ENCODE results near the gene EYS. TPM values are rescaled to one million over a fixed set of nuclear protein-coding genes. Genes with fewer than 3 reads are reported as not detected.

EYS gene
- total and polyA plus RNA-seq, 2 donors from 2014 or later, result not detected

- no peak for DNase-seq
Measured at GRCh38 chr6:64776359-64776758, 930.7 kb downstream of the EYS start.

GRCh38 chr6:64774881-64775280, 932.1 kb downstream of the EYS start:
- Histone ChIP-seq H3K4me3 (ENCODE audit: low read length in 3 of 3) (no peak overlapping the region), H3K27me3 (ENCODE audit: control insufficient read depth, insufficient read depth, low read length) (no peaks in the 10 kb centered on the region), H3K9me3 (ENCODE audit: control insufficient read depth in 2 of 3, insufficient read depth in 1 of 3, low read length in 3 of 3) (no peaks in the 10 kb centered on the region), H3K4me1 (ENCODE audit: control insufficient read depth in 2 of 3, insufficient read depth in 2 of 3, low read depth in 1 of 3, low read length in 3 of 3) (no peaks in the 10 kb centered on the region), H3K27ac (ENCODE audit: low read depth in 2 of 2, low read length in 2 of 2) (no peak overlapping the region), H3K36me3 (ENCODE audit: control insufficient read depth in 2 of 3, insufficient read depth in 3 of 3, low read length in 3 of 3) (no peaks in the 10 kb centered on the region), H3K9ac (ENCODE audit: low read length in 3 of 3) (no peak overlapping the region)
- no peak for DNase-seq
- FAIRE-seq, result no peak
- intact Hi-C loops (cut with DNase I), result no loop called here
- TF ChIP-seq CTCF (IDR thresholded peaks at IDR 0.05; ENCODE audit: borderline replicate concordance, extremely low read depth, insufficient read depth), result no peak

More at GRCh38 chr6:64776359-64776758, 930.7 kb downstream of the EYS start:
- Histone ChIP-seq H3K9me3 (ENCODE audit: control insufficient read depth in 2 of 3, insufficient read depth in 1 of 3, low read length in 3 of 3) (no peaks in the 10 kb centered on the region), H3K27ac (ENCODE audit: low read depth in 2 of 2, low read length in 2 of 2) (no peak overlapping the region), H3K4me1 (ENCODE audit: control insufficient read depth in 2 of 3, insufficient read depth in 2 of 3, low read depth in 1 of 3, low read length in 3 of 3) (no peaks in the 10 kb centered on the region), H3K9ac (ENCODE audit: low read length in 3 of 3) (no peak overlapping the region), H3K4me3 (ENCODE audit: low read length in 3 of 3) (no peak overlapping the region), H3K36me3 (ENCODE audit: control insufficient read depth in 2 of 3, insufficient read depth in 3 of 3, low read length in 3 of 3) (no peaks in the 10 kb centered on the region), H3K27me3 (ENCODE audit: control insufficient read depth, insufficient read depth, low read length) (no peaks in the 10 kb centered on the region)
- intact Hi-C loops (cut with DNase I), result no loop called here
- TF ChIP-seq CTCF (IDR thresholded peaks at IDR 0.05; ENCODE audit: borderline replicate concordance, extremely low read depth, insufficient read depth), result no peak
- FAIRE-seq, result no peak

- FAIRE-seq (no peak), DNase-seq (no peak)
- Histone ChIP-seq H3K27me3 (ENCODE audit: control insufficient read depth, insufficient read depth, low read length) (no peaks in the 10 kb centered on the region), H3K4me1 (ENCODE audit: control insufficient read depth in 2 of 3, insufficient read depth in 2 of 3, low read depth in 1 of 3, low read length in 3 of 3) (no peaks in the 10 kb centered on the region), H3K4me3 (ENCODE audit: low read length in 3 of 3) (no peak overlapping the region), H3K27ac (ENCODE audit: low read depth in 2 of 2, low read length in 2 of 2) (no peak overlapping the region), H3K9ac (ENCODE audit: low read length in 3 of 3) (no peak overlapping the region), H3K36me3 (ENCODE audit: control insufficient read depth in 2 of 3, insufficient read depth in 3 of 3, low read length in 3 of 3) (no peaks in the 10 kb centered on the region), H3K9me3 (ENCODE audit: control insufficient read depth in 2 of 3, insufficient read depth in 1 of 3, low read length in 3 of 3) (no peaks in the 10 kb centered on the region)
- intact Hi-C loops (cut with DNase I), result no loop called here
- TF ChIP-seq CTCF (IDR thresholded peaks at IDR 0.05; ENCODE audit: borderline replicate concordance, extremely low read depth, insufficient read depth), result no peak
Measured at GRCh38 chr6:64750910-64751309, 956.1 kb downstream of the EYS start.

GRCh38 chr6:64737418-64737817, 969.6 kb downstream of the EYS start:
- Histone ChIP-seq H3K9ac (ENCODE audit: low read length in 3 of 3) (no peak overlapping the region), H3K36me3 (ENCODE audit: control insufficient read depth in 2 of 3, insufficient read depth in 3 of 3, low read length in 3 of 3) (no peaks in the 10 kb centered on the region), H3K27ac (ENCODE audit: low read depth in 2 of 2, low read length in 2 of 2) (no peak overlapping the region), H3K4me3 (ENCODE audit: low read length in 3 of 3) (no peak overlapping the region), H3K4me1 (ENCODE audit: control insufficient read depth in 2 of 3, insufficient read depth in 2 of 3, low read depth in 1 of 3, low read length in 3 of 3) (no peaks in the 10 kb centered on the region), H3K9me3 (ENCODE audit: control insufficient read depth in 2 of 3, insufficient read depth in 1 of 3, low read length in 3 of 3) (no peaks in the 10 kb centered on the region), H3K27me3 (ENCODE audit: control insufficient read depth, insufficient read depth, low read length) (no peaks in the 10 kb centered on the region)
- no peak for TF ChIP-seq CTCF (IDR thresholded peaks at IDR 0.05; ENCODE audit: borderline replicate concordance, extremely low read depth, insufficient read depth)
- intact Hi-C loops (cut with DNase I), result no loop called here
- no peak for FAIRE-seq
- DNase-seq, result no peak

Data from kidney (tissue), 14 donors.